Activated CD4-positive, alpha-beta T cell treated with anti-CD3 and anti-CD28 coated beads, Interleukin-2, amount 50 U/mL, for 1 hour (primary cell): ENCODE results near the gene SUPT20H.
"Not testable (repeated sequence)": the region's sequence is repeated elsewhere in the genome, so short reads cannot be mapped to it uniquely, and the experiment has no call there.

Experiments
- DNase-seq: peaks from one replicate; pipeline ENCODE4 v3.0.0-alpha.2; 2020

The SUPT20H gene

GRCh38 chr13:37069597-37070103 lies 10.2 kb upstream of the SUPT20H start:
- no peak for DNase-seq

GRCh38 chr13:37068962-37069361 lies 9.5 kb upstream of the SUPT20H start:
- no peak for DNase-seq

DNA sequence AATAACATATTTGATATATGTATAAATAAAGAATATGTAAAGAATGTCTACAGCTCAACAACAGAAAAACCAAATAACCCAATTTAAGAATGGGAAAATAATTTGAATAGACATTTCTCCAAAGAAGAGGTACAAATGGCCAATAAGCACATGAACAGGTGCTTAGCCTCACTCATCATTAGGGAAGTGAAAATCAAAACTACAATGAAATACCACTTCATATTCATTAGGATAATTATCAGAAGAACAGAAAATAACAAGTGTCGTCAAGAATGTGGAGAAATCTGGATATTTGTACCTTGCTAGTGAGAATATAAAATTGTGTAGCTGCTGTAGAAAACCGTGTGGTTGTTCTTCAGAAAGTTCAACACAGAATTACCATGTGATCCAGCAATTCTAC lies 8.4 kb upstream of the SUPT20H start:
- DNase-seq: no peak

- DNase-seq: no peak
Observed at GRCh38 chr13:37065890-37066526, 6.5 kb upstream of the SUPT20H start.

GRCh38 chr13:37059848-37060192 lies 332 bp upstream of the SUPT20H start:
- DNase-seq: no peak

GRCh38 chr13:37056228-37056627 lies 3.3 kb downstream of the SUPT20H start:
- DNase-seq: not testable (repeated sequence)

DNA sequence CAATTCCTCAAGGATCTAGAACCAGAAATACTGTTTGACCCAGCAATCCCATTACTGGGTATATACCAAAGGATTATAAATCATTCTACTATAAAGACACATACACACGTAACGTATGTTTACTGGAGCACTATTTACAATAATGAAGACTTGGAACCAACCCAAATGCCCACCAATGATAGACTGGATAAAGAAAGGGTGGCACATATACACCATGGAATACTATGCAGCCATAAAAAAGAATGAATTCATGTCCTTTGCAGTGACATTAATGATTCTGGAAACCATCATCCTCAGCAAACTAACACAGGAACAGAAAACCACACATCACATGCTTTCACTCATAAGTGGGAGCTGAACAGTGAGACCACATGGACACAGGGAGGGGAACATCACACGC lies 6.4 kb downstream of the SUPT20H start:
- DNase-seq: not testable (repeated sequence)

GRCh38 chr13:37049810-37050209 lies 9.7 kb downstream of the SUPT20H start:
- no peak for DNase-seq

GRCh38 chr13:37047846-37048245 lies 11.6 kb downstream of the SUPT20H start:
- no peak for DNase-seq

DNA sequence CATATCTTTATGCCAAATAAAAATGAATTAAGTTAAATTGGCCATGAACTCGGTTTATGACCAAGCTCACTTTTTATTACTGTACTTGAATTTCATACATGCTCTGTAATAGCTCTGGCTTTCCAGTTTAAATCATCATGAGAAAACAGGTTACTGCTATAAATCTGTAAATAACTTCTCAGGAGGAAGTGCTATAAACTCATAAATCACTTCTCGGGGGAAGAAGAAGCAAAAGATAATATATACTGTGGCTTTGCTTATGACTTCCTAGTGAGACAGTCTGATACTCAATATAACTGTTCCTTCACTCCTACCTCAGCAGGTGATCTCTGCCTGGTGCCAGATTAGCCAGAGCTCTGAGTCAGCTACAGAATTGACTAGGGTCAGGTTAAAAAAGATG lies 12.5 kb downstream of the SUPT20H start:
- no peak for DNase-seq

DNA sequence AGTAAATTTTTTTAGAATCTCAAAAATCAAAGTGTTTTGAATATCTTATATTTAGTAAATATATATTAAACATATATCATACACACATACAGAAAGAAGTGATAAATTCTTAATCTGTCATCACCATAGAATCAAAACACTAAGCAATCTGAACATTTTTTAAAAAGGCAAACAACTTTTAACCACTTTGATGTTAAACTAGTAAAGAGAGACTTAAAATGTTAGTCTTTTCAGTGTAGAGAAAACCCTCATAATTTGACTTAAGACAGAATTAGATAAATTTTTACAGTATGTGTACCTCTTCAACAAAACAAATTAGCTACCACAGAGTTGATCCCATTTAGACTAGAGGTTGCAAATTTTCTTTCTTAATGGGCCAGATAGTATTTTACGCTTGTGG lies 13.4 kb downstream of the SUPT20H start:
- no peak for DNase-seq

DNA sequence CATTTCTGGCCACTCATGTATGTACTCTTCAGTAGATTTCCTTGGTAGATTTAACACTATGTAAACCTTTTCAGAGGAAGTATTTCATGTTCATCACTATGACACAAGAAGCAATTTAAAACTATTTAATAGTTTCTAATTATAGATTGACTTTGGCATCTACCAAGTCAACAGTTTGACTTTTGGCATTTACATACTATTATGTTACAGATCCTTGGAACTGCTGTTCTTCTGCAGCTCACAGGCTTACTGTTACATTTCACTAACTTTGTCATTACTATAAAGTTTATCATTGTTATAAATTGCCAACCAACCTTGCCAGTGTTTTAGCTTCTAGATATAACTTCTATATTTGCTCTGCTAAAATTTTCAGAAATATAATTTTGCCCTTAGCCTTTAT lies 18.7 kb downstream of the SUPT20H start:
- no peak for DNase-seq

GRCh38 chr13:37039896-37040295 lies 19.6 kb downstream of the SUPT20H start:
- no peak for DNase-seq

- DNase-seq: no peak
Observed at GRCh38 chr13:37037241-37037640, 22.2 kb downstream of the SUPT20H start.

DNA sequence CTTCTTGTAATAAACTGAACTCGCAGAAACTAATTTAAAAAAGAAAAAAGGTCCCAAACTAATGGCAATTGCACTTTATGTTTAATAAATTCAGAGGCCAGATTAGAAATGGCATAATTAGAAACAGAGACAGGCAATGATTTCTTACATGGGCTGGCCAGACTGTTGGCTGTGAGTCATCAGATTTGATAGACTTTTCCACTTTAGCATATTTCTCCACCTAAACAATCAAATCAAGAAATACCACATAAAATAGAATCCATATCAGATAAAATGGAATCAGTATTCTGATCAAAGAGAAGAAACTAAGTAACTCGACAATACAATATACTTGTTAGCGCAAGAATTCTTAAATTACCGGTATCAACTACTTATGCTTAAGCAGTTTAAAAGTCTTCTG lies 29.9 kb downstream of the SUPT20H start:
- DNase-seq: no peak

DNA sequence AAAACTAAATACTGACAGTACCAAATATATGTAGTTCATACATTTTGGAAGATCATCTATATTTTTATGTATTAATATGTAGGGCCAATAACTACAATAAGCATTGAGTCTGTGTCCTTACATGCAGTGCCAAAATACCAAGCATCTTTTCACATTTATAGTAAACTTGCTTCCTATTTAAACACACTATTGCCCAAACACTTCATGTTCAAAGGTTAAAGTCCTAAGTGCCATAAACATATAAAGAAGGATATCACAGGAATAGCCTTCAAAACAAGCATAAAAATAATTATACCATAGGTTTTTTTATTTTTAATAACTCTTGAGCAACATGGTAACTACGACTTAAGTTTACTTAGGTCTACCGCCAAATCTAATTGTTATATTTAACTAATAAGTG lies 31.8 kb downstream of the SUPT20H start:
- DNase-seq: no peak

DNA sequence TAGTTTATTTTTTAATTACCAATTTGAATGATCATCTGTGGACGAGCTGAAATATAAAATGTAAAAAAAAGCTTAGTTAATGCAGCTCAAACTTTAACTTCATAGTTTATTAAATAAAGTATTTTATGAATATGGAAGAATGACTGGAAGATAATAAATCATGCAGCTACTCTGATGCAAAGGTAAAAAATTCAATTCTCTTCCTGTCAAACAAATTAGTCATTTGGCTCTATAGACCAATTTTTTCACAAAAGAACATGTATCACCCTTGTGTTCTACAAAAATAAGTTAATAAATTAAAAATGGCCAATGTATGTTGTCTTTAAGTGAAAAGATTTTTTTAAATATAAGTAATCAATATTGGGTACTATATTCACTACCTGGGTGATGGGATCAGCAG lies 32.7 kb downstream of the SUPT20H start:
- DNase-seq: no peak

- DNase-seq: no peak
Observed at GRCh38 chr13:37023871-37024270, 35.6 kb downstream of the SUPT20H start.

- no peak for DNase-seq
Observed at GRCh38 chr13:37014609-37015008, 44.9 kb downstream of the SUPT20H start.

GRCh38 chr13:37011788-37012187 lies 47.7 kb downstream of the SUPT20H start:
- DNase-seq: no peak

DNA sequence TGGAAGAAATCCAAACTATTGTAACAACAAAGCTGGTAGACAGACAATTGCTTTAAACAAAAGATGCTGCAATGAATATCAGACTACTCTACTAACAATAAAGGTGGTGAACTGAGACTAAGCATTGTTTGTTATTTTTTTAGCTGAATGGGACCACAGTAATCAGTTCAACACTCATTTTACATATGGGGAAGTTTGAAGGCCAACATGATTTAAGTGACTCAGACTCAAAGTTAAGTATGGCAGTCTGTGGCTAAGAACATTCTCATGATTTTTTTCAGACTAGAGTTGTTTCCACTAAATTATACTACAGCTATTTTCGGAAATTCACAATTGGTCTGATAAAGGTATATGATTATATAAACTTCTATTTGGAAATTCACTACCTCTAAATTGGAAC lies 48.5 kb downstream of the SUPT20H start:
- DNase-seq: no peak

- DNase-seq: no peak
Observed at GRCh38 chr13:37010424-37010823, 49.1 kb downstream of the SUPT20H start.

DNA sequence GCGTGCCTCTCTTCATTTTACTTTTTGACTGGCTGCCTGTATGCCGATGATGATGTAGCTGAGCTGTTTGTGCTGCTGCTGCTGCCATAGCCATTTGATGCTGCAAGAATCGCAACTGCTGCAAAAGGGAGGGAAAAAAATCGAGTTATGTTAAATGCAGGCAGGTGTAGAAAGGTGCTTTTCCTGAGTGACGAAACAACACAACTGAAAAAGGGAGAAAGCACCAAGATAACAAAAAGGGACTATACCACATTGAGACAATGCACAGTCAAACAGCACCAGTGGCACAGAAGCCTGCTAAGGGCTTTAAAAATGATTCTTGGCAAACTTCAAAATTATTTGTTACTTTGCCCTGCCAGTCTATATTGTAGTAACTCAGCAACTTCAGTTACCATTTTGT lies 49.8 kb downstream of the SUPT20H start:
- no peak for DNase-seq

DNA sequence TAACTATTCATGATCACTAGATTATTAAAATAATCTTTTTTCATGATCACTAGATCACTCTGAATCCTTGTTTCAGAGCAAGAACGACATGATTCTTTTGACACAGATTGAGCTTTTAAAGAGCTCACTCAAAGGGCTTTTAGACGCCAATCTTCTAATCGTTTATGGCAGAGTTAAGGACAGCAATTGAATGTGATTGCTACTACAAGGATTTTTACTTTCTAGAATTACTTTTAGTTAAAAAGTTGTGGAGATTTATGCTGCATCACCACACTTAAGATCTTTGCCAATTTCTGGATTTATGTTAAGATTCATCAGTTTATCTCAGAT lies 57.6 kb downstream of the SUPT20H start:
- no peak for DNase-seq

DNA sequence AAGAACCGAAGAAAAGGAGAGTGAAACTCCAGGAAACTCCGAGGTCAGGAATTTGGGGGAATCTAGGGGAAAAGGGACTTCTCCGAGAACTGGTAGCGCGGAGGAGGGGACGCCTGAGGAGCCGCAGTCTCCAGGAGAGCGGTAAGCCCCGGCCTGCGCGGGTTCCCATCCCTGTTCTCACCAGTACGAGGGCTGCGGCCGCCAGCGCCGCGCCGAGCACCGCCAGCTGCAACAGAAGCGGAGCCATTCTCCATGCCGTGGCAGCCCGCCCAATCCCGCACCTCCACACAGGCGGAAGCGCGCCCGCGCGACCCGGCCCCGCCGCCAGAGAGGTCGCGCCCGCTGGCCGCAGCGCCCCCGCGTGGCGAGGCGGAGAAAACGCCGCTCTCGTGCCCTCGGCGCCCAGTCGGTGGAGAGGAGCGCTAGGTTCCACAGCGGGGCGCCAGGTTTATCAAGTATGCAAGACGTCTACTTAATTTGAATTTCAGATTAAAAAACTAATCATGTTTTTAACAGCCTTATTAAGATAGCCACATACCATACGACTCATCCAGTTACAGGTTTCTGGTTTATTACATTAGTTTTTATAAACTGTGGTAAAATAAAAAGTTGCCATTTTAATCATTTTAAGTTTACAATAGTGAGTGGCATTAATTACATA lies 60.3 kb downstream of the SUPT20H start, which contains the start of gene ALG5:
Gene ALG5, minus strand, starts transcription at position 287 of the 661 bp plus-strand sequence. Its CDS starts 40 bp downstream, at position 247.
- DNase-seq: peak; percentile 91
